Transverse colon (tissue), 4 donors: ENCODE measurements around the gene MRPL18. TPM values are rescaled to one million over a fixed set of nuclear protein-coding genes. Genes with fewer than 3 reads are reported as not detected.

ENCODE experiments used
- DNase-seq: peaks from one replicate; pipeline ENCODE4 v3.0.0-alpha.2; 2019
- H3K27ac ChIP-seq, 4 donors: fragments of 200-600 bp; sonication (generic); 2 replicates each; pipeline ENCODE4 v1.5.1; 2016 to 2018; ENCODE audit warnings: inconsistent platforms in 4 of 4
- H3K27me3 ChIP-seq: fragments of 200-600 bp; sonication (generic); 2 replicates; pipeline ENCODE4 v1.5.1; 2017; ENCODE audit warnings: inconsistent platforms
- H3K36me3 ChIP-seq, 4 donors: fragments of 200-600 bp; sonication (generic); 2 replicates each; pipeline ENCODE4 v1.5.1; 2017 to 2019; ENCODE audit warnings: inconsistent platforms in 4 of 4
- H3K4me1 ChIP-seq, 4 donors: fragments of 200-600 bp; sonication (generic); 2 replicates each; pipeline ENCODE4 v1.5.1; 2017 to 2020; ENCODE audit warnings: inconsistent platforms in 4 of 4
- H3K4me3 ChIP-seq, 4 donors: fragments of 200-600 bp; sonication (generic); 1 replicate in 1 of 4; 2 replicates in 3 of 4; pipeline versions ENCODE4 v1.5.1 to v1.6.1; 2017 to 2019; ENCODE audit warnings: inconsistent platforms in 4 of 4
- H3K9me3 ChIP-seq, 2 donors: fragments of 200-600 bp; sonication (generic); 2 replicates each; pipeline ENCODE4 v1.5.1; 2017 to 2019; ENCODE audit warnings: inconsistent platforms in 2 of 2
- CTCF ChIP-seq, 5 experiments: fragments of 200-600 bp in 3 of 5; fragments of 450-650 bp in 2 of 5; sonication (generic) in 3 of 5; IDR thresholded peaks; 1 replicate in 2 of 5; 2 replicates in 3 of 5; pipeline ENCODE4 v1.5.1; 2016 to 2017; ENCODE audit warnings: antibody characterized with exemption in 5 of 5, inconsistent platforms in 3 of 5, mild to moderate bottlenecking in 2 of 5, moderate library complexity in 1 of 5
- EP300 ChIP-seq: sonication (generic); formaldehyde crosslinking; IDR thresholded peaks from one replicate; pipeline ENCODE4 v1.6.1; 2017; ENCODE audit warnings: antibody characterized with exemption, low read depth
- POLR2A ChIP-seq: fragments of 450-650 bp; IDR thresholded peaks from one replicate; pipeline ENCODE4 v1.6.1; 2016; ENCODE audit warnings: antibody characterized with exemption, mild to moderate bottlenecking, moderate library complexity
- POLR2AphosphoS5 ChIP-seq, 3 donors: sonication (generic); formaldehyde crosslinking; IDR thresholded peaks; one replicate each; pipeline ENCODE4 v1.6.1; 2016; ENCODE audit warnings: antibody characterized with exemption in 3 of 3
- WGBS, 2 donors: methylation state at CpG; one replicate each; pipeline ENCODE4 v1.1.5; 2018; ENCODE audit warnings: low coverage in 1 of 2; 5-methylcytosine and 5-hydroxymethylcytosine counted together
- in situ Hi-C, 4 donors: fragments of 200-750 bp; cut with MboI; loops; one replicate each; pipeline versions ENCODE4 v1.15.0 to v1.15.1; 2017; ENCODE audit warnings: low sequenced_read_pairs in 3 of 4, low pct_ligation_motif_present in 1 of 4, low pct_unique_long_range_greater_than_20kb in 1 of 4
- intact Hi-C: fragments of 100-400 bp; cut with DNase I; formaldehyde crosslinking; loops from one replicate; pipeline ENCODE4 v1.15.1; 2023; ENCODE audit warnings: low total_unique reads
- total RNA-seq, 4 donors: library from RNA; depleted of rRNA; stranded (reverse); fragments of >200 nt; gene quantifications; one replicate each; pipeline ENCODE4 v1.1.0, GENCODE V29; 2016

The MRPL18 gene
- total RNA-seq, 4 donors from 2014 or later, result 15.3 to 68.1 (median 40.6) TPM

DNA sequence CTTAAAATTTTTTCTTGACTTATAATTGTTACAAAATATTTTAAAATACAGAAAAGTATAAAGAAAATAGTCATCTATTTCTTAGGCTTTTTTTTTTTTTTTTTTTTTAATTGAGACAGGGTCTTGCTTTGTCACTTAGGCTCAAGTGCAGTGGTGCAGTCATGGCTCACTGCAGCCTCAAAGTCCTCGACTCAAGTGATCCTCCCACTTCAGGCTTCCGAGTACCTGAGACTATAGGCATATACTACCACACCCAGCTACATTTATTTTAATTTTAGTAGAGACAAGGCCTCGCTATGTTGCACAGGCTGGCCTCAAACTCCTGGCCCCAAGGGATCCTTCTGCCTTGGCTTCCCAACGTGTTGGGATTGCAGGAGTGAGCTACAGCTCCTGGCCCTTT is 33.8 kb upstream of the MRPL18 start:
- H3K4me3 ChIP-seq, result no peak overlapping the region
- H3K27me3 ChIP-seq, result no peaks in the 10 kb centered on the region
- intact Hi-C loops (no loop called here), in situ Hi-C loops (no loop called here)
- 83 to 93% methylated on average over 2 to 4 of the region's 4 CpGs for WGBS, 2 donors
- H3K9me3 ChIP-seq, result no peaks in the 10 kb centered on the region
- peaks cover 0 to 13% (median 11%) of the 10 kb centered on the region in 4 donors for H3K4me1 ChIP-seq
- no peak for DNase-seq
- peaks cover 0 to 33% (median 14%) of the 10 kb centered on the region in 4 donors for H3K36me3 ChIP-seq
- H3K27ac ChIP-seq, result no peak overlapping the region
- no peak for TF ChIP-seq POLR2AphosphoS5 (IDR thresholded peaks at IDR 0.05)

DNA sequence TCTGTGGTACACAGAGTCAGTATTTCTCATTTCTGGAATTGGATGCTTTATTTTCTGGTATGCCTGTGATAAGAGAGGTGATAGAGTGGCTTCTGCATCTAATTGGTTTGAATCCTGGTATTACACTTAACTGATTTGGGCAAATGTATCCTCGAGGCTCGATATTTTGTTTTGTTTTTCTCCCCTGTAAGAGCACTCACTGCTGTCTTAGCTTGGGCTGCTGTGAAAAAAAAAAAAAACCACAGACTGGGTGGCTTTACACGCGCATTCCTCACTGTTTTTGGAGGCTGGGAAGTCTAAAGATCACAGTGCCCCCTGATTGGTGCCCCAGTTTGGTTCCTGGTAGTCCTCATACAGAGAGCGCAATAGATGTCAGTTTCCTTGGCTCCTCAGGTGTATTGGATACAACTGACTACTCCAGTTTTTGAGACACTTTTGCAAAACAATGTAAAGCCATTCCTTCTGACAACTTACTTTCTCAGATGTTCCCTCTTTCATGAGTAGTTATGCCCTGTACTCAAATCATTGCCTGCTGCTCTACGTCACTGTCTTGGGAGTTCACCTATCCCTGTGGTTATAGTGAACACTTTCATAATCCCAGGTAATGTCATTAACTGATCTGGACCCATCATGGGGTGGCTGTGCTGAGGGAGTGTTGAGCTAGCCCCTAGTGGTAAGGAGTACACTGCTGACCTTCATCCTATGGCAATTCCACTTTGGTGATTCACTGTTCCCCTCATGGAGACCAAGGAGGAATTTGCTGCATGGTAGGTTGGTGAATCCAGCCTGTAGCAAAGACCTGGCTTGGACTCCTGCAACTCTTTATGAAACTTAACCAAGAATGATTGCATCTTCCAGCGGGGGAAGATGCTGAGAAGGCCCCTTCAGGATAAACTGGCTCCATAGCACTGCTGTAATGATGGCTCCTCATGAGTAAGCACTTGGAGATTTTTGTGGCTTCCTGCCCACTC is 32.0 kb upstream of the MRPL18 start:
- in situ Hi-C loops, result no loop called here
- 92 to 94% methylated on average over 2 to 7 of the region's 7 CpGs for WGBS, 2 donors

DNA sequence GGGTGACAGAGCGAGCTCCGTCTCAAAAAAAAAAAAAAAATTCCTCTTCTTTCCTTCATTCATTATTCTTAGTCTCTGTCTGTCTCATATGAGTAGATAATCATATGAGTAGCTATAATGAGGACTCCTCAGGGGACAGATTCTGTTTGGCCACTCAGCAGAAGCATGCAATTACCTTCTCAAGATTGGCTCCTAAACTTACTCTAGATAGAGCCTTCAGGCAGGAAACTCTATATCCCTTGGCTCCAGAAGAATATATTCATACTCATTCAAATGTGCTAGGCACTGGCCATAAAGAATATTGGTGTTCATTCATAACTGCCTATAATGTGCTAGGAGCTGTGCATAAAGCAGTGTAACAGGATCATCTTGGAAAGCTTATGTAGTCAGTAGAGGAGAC is 30.6 kb upstream of the MRPL18 start:
- in situ Hi-C loops (no loop called here), intact Hi-C loops (no loop called here)
- peaks cover 6 to 22% (median 19%) of the 10 kb centered on the region in 4 donors for H3K4me1 ChIP-seq
- H3K4me3 ChIP-seq, result no peak overlapping the region
- peak overlapping the region in 1 of 4 donors; percentile 0 for H3K27ac ChIP-seq
- DNase-seq, result no peak
- no peak for TF ChIP-seq POLR2A
- peak in 1 of 3 donors; percentile 6 for TF ChIP-seq POLR2AphosphoS5 (IDR thresholded peaks at IDR 0.05)
- H3K36me3 ChIP-seq, result peaks cover 0 to 14% (median 6%) of the 10 kb centered on the region in 4 donors
- H3K27me3 ChIP-seq, result no peaks in the 10 kb centered on the region
- 75 to 82% methylated on average over 2 of the region's 2 CpGs for WGBS, 2 donors
- H3K9me3 ChIP-seq, result no peaks in the 10 kb centered on the region

More for the DNA sequence above, 32.0 kb upstream of the MRPL18 start:
- Histone ChIP-seq H3K4me3 (no peak overlapping the region), H3K27me3 (no peaks in the 10 kb centered on the region), H3K9me3 (no peaks in the 10 kb centered on the region), H3K36me3 (peaks cover 0 to 25% (median 8%) of the 10 kb centered on the region in 4 donors), H3K4me1 (peaks cover 6 to 21% (median 19%) of the 10 kb centered on the region in 4 donors), H3K27ac (no peak overlapping the region)
- intact Hi-C loops, result no loop called here
- no peak for DNase-seq
- TF ChIP-seq CTCF (IDR thresholded peaks at IDR 0.05) (no peak), POLR2A (no peak), POLR2AphosphoS5 (IDR thresholded peaks at IDR 0.05) (no peak), EP300 (no peak)

DNA sequence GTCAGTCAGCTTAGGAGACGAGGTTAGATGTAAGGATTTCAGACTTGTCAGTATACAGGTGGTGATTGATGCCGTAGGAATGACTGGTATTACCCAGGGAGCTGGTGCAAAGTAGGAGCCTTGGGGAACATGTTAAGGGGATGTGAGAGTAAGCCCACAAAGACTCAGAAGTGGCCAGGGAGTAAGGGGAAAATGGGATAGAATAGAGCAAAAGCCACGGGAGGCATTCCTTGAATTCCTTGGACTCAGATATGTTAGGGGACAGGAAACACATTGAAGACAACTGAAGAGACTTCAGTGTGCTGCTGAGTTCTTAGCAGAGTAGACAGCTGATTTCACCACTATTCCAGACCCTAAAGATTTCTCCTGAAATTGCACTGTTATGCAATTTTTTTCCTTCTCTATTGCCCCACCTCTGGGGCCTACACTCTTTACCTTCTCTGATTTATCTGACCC is 29.6 kb upstream of the MRPL18 start:
- H3K36me3 ChIP-seq, result peaks cover 0 to 6% (median 3%) of the 10 kb centered on the region in 4 donors
- intact Hi-C loops, result no loop called here
- H3K9me3 ChIP-seq, result no peaks in the 10 kb centered on the region
- TF ChIP-seq CTCF (IDR thresholded peaks at IDR 0.05), result no peak
- no peak for TF ChIP-seq POLR2A
- no peak for TF ChIP-seq POLR2AphosphoS5 (IDR thresholded peaks at IDR 0.05)
- TF ChIP-seq EP300, result no peak
- DNase-seq, result no peak
- H3K27me3 ChIP-seq, result no peaks in the 10 kb centered on the region
- H3K4me3 ChIP-seq, result peak overlapping the region in 2 of 4 donors; percentile 81 to 92
- in situ Hi-C loops, result no loop called here
- WGBS, 2 donors, result 56 to 75% methylated on average over 2 to 3 of the region's 3 CpGs
- H3K27ac ChIP-seq, result peak overlapping the region; percentile 97 to 100 (median 98)
- H3K4me1 ChIP-seq, result peaks cover 6 to 22% (median 19%) of the 10 kb centered on the region in 4 donors
